HG03095 (cell line): ENCODE results near the gene LRPAP1.

Source experiments
- ATAC-seq: cut with Tn5 transposase; IDR thresholded peaks from one replicate; pipeline ENCODE4 v1.9.1; 2021; ENCODE audit warnings: moderate library complexity; ENCODE audit not compliant: unreplicated experiment

The LRPAP1 gene

GRCh38 chr4:3501825-3502425, 30.3 kb downstream of the LRPAP1 start:
- ATAC-seq, result no peak

GRCh38 chr4:3501126-3501824, 30.9 kb downstream of the LRPAP1 start:
- ATAC-seq, result no peak

GRCh38 chr4:3500634-3501101, 31.6 kb downstream of the LRPAP1 start:
- ATAC-seq, result no peak

GRCh38 chr4:3500111-3500510, 32.1 kb downstream of the LRPAP1 start:
- no peak for ATAC-seq

GRCh38 chr4:3499710-3500109, 32.5 kb downstream of the LRPAP1 start:
- no peak for ATAC-seq

- ATAC-seq, result no peak
Observed at GRCh38 chr4:3498901-3499510, 33.2 kb downstream of the LRPAP1 start.

- ATAC-seq, result no peak
Observed at GRCh38 chr4:3498407-3498806, 33.8 kb downstream of the LRPAP1 start.

GRCh38 chr4:3497523-3498389, 34.5 kb downstream of the LRPAP1 start:
- no peak for ATAC-seq

GRCh38 chr4:3497095-3497494, 35.1 kb downstream of the LRPAP1 start:
- ATAC-seq, result no peak

- ATAC-seq, result no peak
Observed at GRCh38 chr4:3496021-3496420, 36.2 kb downstream of the LRPAP1 start.

- no peak for ATAC-seq
Observed at GRCh38 chr4:3495204-3495975, 36.8 kb downstream of the LRPAP1 start.

GRCh38 chr4:3494462-3494871, 37.8 kb downstream of the LRPAP1 start:
- ATAC-seq, result no peak

GRCh38 chr4:3493720-3494461, 38.3 kb downstream of the LRPAP1 start:
- ATAC-seq, result no peak

GRCh38 chr4:3492741-3493719, 39.2 kb downstream of the LRPAP1 start:
- ATAC-seq, result no peak

- ATAC-seq, result no peak
Observed at GRCh38 chr4:3491681-3492405, 40.4 kb downstream of the LRPAP1 start.

GRCh38 chr4:3489451-3489962, 42.7 kb downstream of the LRPAP1 start:
- no peak for ATAC-seq

GRCh38 chr4:3488820-3489219, 43.4 kb downstream of the LRPAP1 start:
- no peak for ATAC-seq

GRCh38 chr4:3487861-3488260, 44.4 kb downstream of the LRPAP1 start:
- ATAC-seq, result no peak
